Measurements from ENCODE around the gene CFAP161.

CFAP161 gene

GRCh38 chr15:81182756-81183438 lies 48.8 kb downstream of the CFAP161 start:
- peak; percentile 43 for DNase-seq
- Histone ChIP-seq H3K27ac (ENCODE audit: low read depth, low read length) (no peak overlapping the region), H2AK5ac (ENCODE audit: low read length) (no peak overlapping the region), H4K8ac (ENCODE audit: low read depth, low read length) (no peak overlapping the region), H3K79me1 (ENCODE audit: low read length) (no peaks in the 10 kb centered on the region), H3K4me1 (ENCODE audit: control insufficient read depth, low read depth, low read length) (no peaks in the 10 kb centered on the region), H2BK15ac (replicated peaks; ENCODE audit: low read depth) (no peak overlapping the region), H3K56ac (ENCODE audit: low read length) (no peak overlapping the region), H3K27me3 (ENCODE audit: insufficient read depth, low read length, poor library complexity) (no peaks in the 10 kb centered on the region), H3K36me3 (ENCODE audit: control insufficient read depth, insufficient read depth, low read length) (no peaks in the 10 kb centered on the region), H3K4me2 (ENCODE audit: low read length) (no peak overlapping the region), H2BK120ac (ENCODE audit: low read depth, low read length) (no peak overlapping the region), H3K9ac (ENCODE audit: low read length) (no peak overlapping the region), H3K18ac (ENCODE audit: low read length) (no peak overlapping the region), H3K79me2 (ENCODE audit: control insufficient read depth, insufficient read depth, low read length) (no peaks in the 10 kb centered on the region), H2BK5ac (ENCODE audit: low read length) (no peak overlapping the region), H3K4me3 (ENCODE audit: low read length) (no peak overlapping the region), H4K5ac (ENCODE audit: low read length) (no peak overlapping the region), H3K23ac (ENCODE audit: low read length) (no peak overlapping the region), H3K4ac (ENCODE audit: low read depth, low read length) (no peak overlapping the region)
- WGBS (ENCODE audit: extremely low coverage, insufficient coverage, low lambda C conversion rate): no CpG with 5 or more reads among the region's 13 CpGs

- Histone ChIP-seq H3K27ac (ENCODE audit: low read depth, low read length) (no peak overlapping the region), H3K27me3 (ENCODE audit: insufficient read depth, low read length, poor library complexity) (no peaks in the 10 kb centered on the region), H2BK120ac (ENCODE audit: low read depth, low read length) (no peak overlapping the region), H3K23ac (ENCODE audit: low read length) (no peak overlapping the region), H3K36me3 (ENCODE audit: control insufficient read depth, insufficient read depth, low read length) (no peaks in the 10 kb centered on the region), H2BK15ac (replicated peaks; ENCODE audit: low read depth) (no peak overlapping the region), H3K18ac (ENCODE audit: low read length) (no peak overlapping the region), H2BK5ac (ENCODE audit: low read length) (no peak overlapping the region), H4K8ac (ENCODE audit: low read depth, low read length) (no peak overlapping the region), H3K79me1 (ENCODE audit: low read length) (no peaks in the 10 kb centered on the region), H3K56ac (ENCODE audit: low read length) (no peak overlapping the region), H3K79me2 (ENCODE audit: control insufficient read depth, insufficient read depth, low read length) (no peaks in the 10 kb centered on the region), H2AK5ac (ENCODE audit: low read length) (no peak overlapping the region), H3K4me3 (ENCODE audit: low read length) (no peak overlapping the region), H3K4me2 (ENCODE audit: low read length) (no peak overlapping the region), H3K4ac (ENCODE audit: low read depth, low read length) (no peak overlapping the region), H3K9ac (ENCODE audit: low read length) (no peak overlapping the region), H4K5ac (ENCODE audit: low read length) (no peak overlapping the region), H3K4me1 (ENCODE audit: control insufficient read depth, low read depth, low read length) (no peaks in the 10 kb centered on the region)
- no peak for DNase-seq
- WGBS (ENCODE audit: extremely low coverage, insufficient coverage, low lambda C conversion rate): no CpG with 5 or more reads among the region's 4 CpGs
Measured at GRCh38 chr15:81183439-81183775, 49.3 kb downstream of the CFAP161 start.

- no peaks in the 10 kb centered on the region for H3K36me3 ChIP-seq (ENCODE audit: control insufficient read depth, insufficient read depth, low read length)
- no peaks in the 10 kb centered on the region for H3K4me1 ChIP-seq (ENCODE audit: control insufficient read depth, low read depth, low read length)
- no peak overlapping the region for H3K9ac ChIP-seq (ENCODE audit: low read length)
- no peak overlapping the region for H3K18ac ChIP-seq (ENCODE audit: low read length)
- H3K4me3 ChIP-seq (ENCODE audit: low read length): no peak overlapping the region
- H3K4ac ChIP-seq (ENCODE audit: low read depth, low read length): no peak overlapping the region
- DNase-seq: no peak
- no peak overlapping the region for H2BK15ac ChIP-seq (replicated peaks; ENCODE audit: low read depth)
- no peak overlapping the region for H2BK120ac ChIP-seq (ENCODE audit: low read depth, low read length)
- no CpG with 5 or more reads among the region's 5 CpGs for WGBS (ENCODE audit: extremely low coverage, insufficient coverage, low lambda C conversion rate)
- H3K56ac ChIP-seq (ENCODE audit: low read length): no peak overlapping the region
- H3K23ac ChIP-seq (ENCODE audit: low read length): no peak overlapping the region
- no peak overlapping the region for H4K8ac ChIP-seq (ENCODE audit: low read depth, low read length)
- no peak overlapping the region for H4K5ac ChIP-seq (ENCODE audit: low read length)
- no peaks in the 10 kb centered on the region for H3K79me1 ChIP-seq (ENCODE audit: low read length)
- no peaks in the 10 kb centered on the region for H3K27me3 ChIP-seq (ENCODE audit: insufficient read depth, low read length, poor library complexity)
- H2BK5ac ChIP-seq (ENCODE audit: low read length): no peak overlapping the region
- H2AK5ac ChIP-seq (ENCODE audit: low read length): no peak overlapping the region
- H3K27ac ChIP-seq (ENCODE audit: low read depth, low read length): no peak overlapping the region
- H3K4me2 ChIP-seq (ENCODE audit: low read length): no peak overlapping the region
- no peaks in the 10 kb centered on the region for H3K79me2 ChIP-seq (ENCODE audit: control insufficient read depth, insufficient read depth, low read length)
Measured at GRCh38 chr15:81184188-81184587, 50.1 kb downstream of the CFAP161 start.

- H3K56ac ChIP-seq (ENCODE audit: low read length): no peak overlapping the region
- H3K23ac ChIP-seq (ENCODE audit: low read length): no peak overlapping the region
- no peak overlapping the region for H2AK5ac ChIP-seq (ENCODE audit: low read length)
- H3K27ac ChIP-seq (ENCODE audit: low read depth, low read length): no peak overlapping the region
- H4K8ac ChIP-seq (ENCODE audit: low read depth, low read length): no peak overlapping the region
- H3K4me3 ChIP-seq (ENCODE audit: low read length): no peak overlapping the region
- no peak overlapping the region for H3K4me2 ChIP-seq (ENCODE audit: low read length)
- H2BK120ac ChIP-seq (ENCODE audit: low read depth, low read length): no peak overlapping the region
- no peaks in the 10 kb centered on the region for H3K27me3 ChIP-seq (ENCODE audit: insufficient read depth, low read length, poor library complexity)
- H3K4me1 ChIP-seq (ENCODE audit: control insufficient read depth, low read depth, low read length): no peaks in the 10 kb centered on the region
- no peak overlapping the region for H2BK5ac ChIP-seq (ENCODE audit: low read length)
- no peak overlapping the region for H2BK15ac ChIP-seq (replicated peaks; ENCODE audit: low read depth)
- H3K9ac ChIP-seq (ENCODE audit: low read length): no peak overlapping the region
- H3K18ac ChIP-seq (ENCODE audit: low read length): no peak overlapping the region
- 100% methylated on average over 1 of the region's 5 CpGs for whole genome bisulfite sequencing (ENCODE audit: extremely low coverage, insufficient coverage, low lambda C conversion rate)
- no peaks in the 10 kb centered on the region for H3K79me1 ChIP-seq (ENCODE audit: low read length)
- H3K36me3 ChIP-seq (ENCODE audit: control insufficient read depth, insufficient read depth, low read length): no peaks in the 10 kb centered on the region
- no peak overlapping the region for H4K5ac ChIP-seq (ENCODE audit: low read length)
- H3K4ac ChIP-seq (ENCODE audit: low read depth, low read length): no peak overlapping the region
- DNase-seq: no peak
- no peaks in the 10 kb centered on the region for H3K79me2 ChIP-seq (ENCODE audit: control insufficient read depth, insufficient read depth, low read length)
Measured at GRCh38 chr15:81185631-81186295, 51.7 kb downstream of the CFAP161 start.

GRCh38 chr15:81188354-81188753 lies 54.3 kb downstream of the CFAP161 start:
- no peak overlapping the region for H2BK120ac ChIP-seq (ENCODE audit: low read depth, low read length)
- WGBS (ENCODE audit: extremely low coverage, insufficient coverage, low lambda C conversion rate): no CpG with 5 or more reads among the region's 8 CpGs
- H2BK15ac ChIP-seq (replicated peaks; ENCODE audit: low read depth): no peak overlapping the region
- no peak overlapping the region for H3K4ac ChIP-seq (ENCODE audit: low read depth, low read length)
- H2AK5ac ChIP-seq (ENCODE audit: low read length): no peak overlapping the region
- no peak overlapping the region for H4K5ac ChIP-seq (ENCODE audit: low read length)
- no peaks in the 10 kb centered on the region for H3K79me2 ChIP-seq (ENCODE audit: control insufficient read depth, insufficient read depth, low read length)
- no peak overlapping the region for H3K4me2 ChIP-seq (ENCODE audit: low read length)
- no peak overlapping the region for H3K18ac ChIP-seq (ENCODE audit: low read length)
- no peaks in the 10 kb centered on the region for H3K27me3 ChIP-seq (ENCODE audit: insufficient read depth, low read length, poor library complexity)
- no peak overlapping the region for H3K27ac ChIP-seq (ENCODE audit: low read depth, low read length)
- H3K79me1 ChIP-seq (ENCODE audit: low read length): no peaks in the 10 kb centered on the region
- no peak for DNase-seq
- no peak overlapping the region for H3K4me3 ChIP-seq (ENCODE audit: low read length)
- no peak overlapping the region for H2BK5ac ChIP-seq (ENCODE audit: low read length)
- H3K4me1 ChIP-seq (ENCODE audit: control insufficient read depth, low read depth, low read length): no peaks in the 10 kb centered on the region
- no peak overlapping the region for H3K56ac ChIP-seq (ENCODE audit: low read length)
- no peak overlapping the region for H3K23ac ChIP-seq (ENCODE audit: low read length)
- H4K8ac ChIP-seq (ENCODE audit: low read depth, low read length): no peak overlapping the region
- H3K36me3 ChIP-seq (ENCODE audit: control insufficient read depth, insufficient read depth, low read length): no peaks in the 10 kb centered on the region
- H3K9ac ChIP-seq (ENCODE audit: low read length): no peak overlapping the region
